GM13977 (cell line): ENCODE data around the gene PBX1.

Experiments used
- DNase-seq: peaks from one replicate; pipeline ENCODE4 v3.0.0; 2012; ENCODE audit warnings: low spot score
- in situ Hi-C: fragments of 300-500 bp; cut with MboI; formaldehyde crosslinking; loops from one replicate; pipeline ENCODE4 v1.12.0; 2022; ENCODE audit warnings: low sequenced_read_pairs, low pct_unique_long_range_greater_than_20kb, mixed read lengths, inconsistent platforms; ENCODE audit not compliant: unreplicated experiment
- TF ChIP-seq, protein P1 (sequence below): IDR thresholded peaks from 2 replicates; pipeline ENCODE4 v1.5.1; 2012; ENCODE audit warnings: mild to moderate bottlenecking, control low read depth; ENCODE audit not compliant: insufficient read depth; ENCODE audit errors: extremely low read depth, missing control alignments

The PBX1 gene

DNA sequence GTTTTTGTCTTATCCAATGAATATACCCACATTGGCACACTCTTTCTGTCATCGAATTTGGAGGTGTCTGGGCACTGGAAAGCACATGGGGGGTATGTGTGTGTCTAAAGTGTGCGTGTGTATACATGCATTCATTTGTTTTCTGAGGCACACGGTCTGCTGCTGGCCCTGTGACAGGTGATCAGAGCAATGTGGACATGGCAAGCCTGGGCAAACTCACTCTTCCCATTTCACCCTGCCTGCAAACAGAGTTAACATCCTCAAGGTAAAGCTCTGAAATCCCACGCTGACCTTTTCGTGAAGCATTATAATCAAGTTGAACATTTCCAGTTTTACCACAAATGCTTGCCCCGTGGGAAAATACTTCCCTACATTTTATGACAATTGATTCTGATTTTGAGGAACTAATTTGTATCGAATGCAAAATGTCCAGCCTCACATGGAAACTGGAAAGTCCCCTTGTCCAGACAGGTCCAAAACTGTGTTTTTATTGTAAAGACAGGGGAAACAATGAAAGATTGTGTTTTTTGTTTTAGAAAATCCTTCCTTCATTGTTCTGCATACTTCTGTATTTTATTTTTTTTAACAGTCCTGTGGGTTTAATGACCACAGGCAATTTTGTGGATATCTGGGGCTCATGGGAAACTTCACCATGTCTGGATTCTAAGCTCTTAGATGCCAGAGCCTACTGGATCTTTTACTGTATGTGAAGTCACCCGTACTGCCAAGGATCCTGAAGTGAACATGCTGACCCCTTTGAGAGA lies 160.9 kb downstream of the PBX1 start:
- in situ Hi-C loops = no loop called here
- DNase-seq = no peak
- TF ChIP-seq, protein P1, sequence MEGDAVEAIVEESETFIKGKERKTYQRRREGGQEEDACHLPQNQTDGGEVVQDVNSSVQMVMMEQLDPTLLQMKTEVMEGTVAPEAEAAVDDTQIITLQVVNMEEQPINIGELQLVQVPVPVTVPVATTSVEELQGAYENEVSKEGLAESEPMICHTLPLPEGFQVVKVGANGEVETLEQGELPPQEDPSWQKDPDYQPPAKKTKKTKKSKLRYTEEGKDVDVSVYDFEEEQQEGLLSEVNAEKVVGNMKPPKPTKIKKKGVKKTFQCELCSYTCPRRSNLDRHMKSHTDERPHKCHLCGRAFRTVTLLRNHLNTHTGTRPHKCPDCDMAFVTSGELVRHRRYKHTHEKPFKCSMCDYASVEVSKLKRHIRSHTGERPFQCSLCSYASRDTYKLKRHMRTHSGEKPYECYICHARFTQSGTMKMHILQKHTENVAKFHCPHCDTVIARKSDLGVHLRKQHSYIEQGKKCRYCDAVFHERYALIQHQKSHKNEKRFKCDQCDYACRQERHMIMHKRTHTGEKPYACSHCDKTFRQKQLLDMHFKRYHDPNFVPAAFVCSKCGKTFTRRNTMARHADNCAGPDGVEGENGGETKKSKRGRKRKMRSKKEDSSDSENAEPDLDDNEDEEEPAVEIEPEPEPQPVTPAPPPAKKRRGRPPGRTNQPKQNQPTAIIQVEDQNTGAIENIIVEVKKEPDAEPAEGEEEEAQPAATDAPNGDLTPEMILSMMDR = no peak

DNA sequence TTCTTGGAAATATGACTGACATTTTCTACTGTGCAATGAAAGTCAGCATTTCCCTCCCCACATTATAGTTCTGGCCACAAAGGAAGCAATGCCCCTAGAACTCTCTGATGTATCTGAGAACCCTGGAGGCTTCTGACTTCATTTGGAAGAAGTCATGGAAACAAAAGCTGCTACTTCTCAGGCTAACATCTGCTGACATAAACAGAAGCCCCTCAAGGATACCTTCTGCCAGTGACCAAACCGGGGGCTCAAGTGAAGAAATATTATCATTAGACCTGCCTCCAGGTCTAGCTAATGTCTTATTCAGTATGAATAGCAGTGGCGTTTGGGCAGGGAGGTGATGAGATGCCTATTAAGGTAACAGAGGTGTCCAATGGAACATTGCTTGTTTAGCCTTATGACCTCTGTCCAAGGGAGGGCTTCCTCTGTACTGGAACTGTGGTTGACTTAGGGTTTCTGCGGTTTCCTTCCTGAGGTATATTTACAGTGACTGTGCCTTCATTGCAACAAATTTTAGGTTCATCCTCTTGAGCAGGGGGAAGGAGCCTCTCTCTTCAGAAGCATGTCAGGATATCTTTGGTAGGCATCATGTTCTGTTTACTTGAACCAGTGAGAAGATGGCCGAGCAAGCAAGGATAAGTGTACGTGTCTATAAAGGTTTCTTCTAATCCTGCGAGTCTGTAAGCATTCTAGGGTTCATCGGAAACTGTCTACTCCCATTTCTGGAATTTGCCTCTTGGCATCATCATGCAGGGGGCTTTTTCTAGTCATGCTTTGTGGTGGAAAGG lies 161.7 kb downstream of the PBX1 start:
- in situ Hi-C loops = no loop called here
- no peak for DNase-seq
- TF ChIP-seq, protein P1 = no peak

DNA sequence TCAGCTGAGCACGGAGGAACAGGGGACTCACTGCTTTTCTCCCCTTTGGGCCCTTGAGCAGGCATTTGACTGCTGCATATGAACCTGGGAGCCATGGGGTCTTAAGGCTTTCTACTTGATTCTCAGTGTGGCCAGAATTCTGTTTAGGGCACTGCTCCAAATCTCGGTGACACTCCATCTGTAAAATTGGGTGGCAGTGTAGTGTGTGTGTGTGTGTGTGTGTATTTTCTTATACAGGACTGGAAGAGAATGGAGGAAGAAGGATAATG lies 162.2 kb downstream of the PBX1 start:
- TF ChIP-seq, protein P1 = no peak
- no peak for DNase-seq
- in situ Hi-C loops = no loop called here

DNA sequence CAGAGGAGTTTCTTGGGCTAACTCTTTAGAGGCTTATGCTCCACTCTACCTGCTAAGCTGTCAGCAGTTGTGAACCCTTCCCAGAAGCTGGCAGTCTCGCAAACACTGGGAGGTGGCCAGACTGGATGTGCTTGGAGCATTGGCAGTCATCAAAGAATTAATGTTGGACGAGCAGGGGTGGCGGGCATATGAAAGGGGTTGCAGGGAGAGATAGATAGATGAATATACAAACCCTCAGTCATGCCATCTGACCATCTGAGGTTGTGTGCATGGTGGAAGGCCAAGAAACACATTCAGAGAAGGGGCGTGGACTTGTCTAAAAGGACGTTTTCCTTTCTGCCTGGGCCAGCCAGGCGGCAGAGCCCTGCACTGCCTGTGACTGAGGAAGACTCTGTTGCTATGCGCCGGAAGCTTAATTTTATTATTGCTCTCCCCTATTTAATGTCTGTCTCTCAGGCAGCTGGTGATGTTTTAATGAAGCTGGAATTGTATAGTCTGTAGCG lies 164.4 kb downstream of the PBX1 start:
- TF ChIP-seq, protein P1 = no peak
- in situ Hi-C loops = no loop called here
- no peak for DNase-seq

DNA sequence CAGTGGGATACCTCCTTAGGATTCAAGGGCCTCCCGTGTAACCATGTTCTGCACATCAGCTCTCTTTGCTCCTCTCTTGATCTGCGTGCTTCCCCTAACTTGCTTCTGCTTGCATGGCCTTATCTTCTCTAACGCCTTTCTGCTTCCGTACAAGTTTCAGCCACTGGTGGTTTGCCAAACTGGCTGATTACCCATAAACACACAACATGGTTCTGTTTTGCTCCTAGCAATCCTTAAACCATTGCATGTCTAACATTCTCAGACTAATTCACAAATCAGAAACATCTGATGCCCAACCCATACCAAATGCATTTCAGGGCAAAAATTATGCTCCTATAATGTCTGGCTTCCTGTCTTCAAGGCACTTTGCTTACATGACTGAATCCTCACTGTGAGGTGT lies 166.4 kb downstream of the PBX1 start:
- TF ChIP-seq, protein P1 = no peak
- in situ Hi-C loops = no loop called here
- DNase-seq = no peak

DNA sequence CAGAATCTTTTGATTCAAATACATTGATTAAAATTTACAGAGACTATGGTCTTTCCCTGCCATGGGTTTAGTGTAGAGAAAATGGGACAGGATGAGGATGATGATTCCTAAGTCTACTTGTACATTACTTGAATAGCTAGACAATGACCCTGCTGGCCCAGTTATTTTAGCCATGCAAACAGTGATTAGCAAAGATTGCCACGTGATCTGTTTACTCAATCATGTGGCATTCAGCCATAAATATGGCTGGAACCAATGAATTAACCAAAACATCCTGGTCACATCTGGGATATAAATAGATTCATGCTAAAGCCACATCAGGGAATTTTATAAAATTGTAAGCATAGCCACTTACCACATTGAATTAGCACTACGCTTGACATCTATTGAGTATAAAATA lies 167.3 kb downstream of the PBX1 start:
- in situ Hi-C loops = no loop called here
- TF ChIP-seq, protein P1 = no peak

More for the DNA sequence above, 167.3 kb downstream of the PBX1 start:
- no peak for DNase-seq
